IPS-NIHi11 (cell line): ENCODE results near the gene AKAP7.
"Not testable (repeated sequence)": the region's sequence is repeated elsewhere in the genome, so short reads cannot be mapped to it uniquely, and the experiment has no call there.

Experiments
- DNase-seq: peaks from one replicate; pipeline ENCODE4 v3.0.0; 2012; ENCODE audit warnings: mixed read lengths, low spot score

Gene AKAP7

GRCh38 chr6:131255434-131255833 is 120.2 kb downstream of the AKAP7 start:
- no peak for DNase-seq

- DNase-seq = no peak
Measured at GRCh38 chr6:131255911-131256310, 120.6 kb downstream of the AKAP7 start.

- DNase-seq = no peak
Measured at GRCh38 chr6:131257104-131257503, 121.8 kb downstream of the AKAP7 start.

GRCh38 chr6:131258010-131258652 is 122.9 kb downstream of the AKAP7 start:
- DNase-seq = no peak

GRCh38 chr6:131258816-131259476 is 123.7 kb downstream of the AKAP7 start:
- no peak for DNase-seq

- DNase-seq = not testable (repeated sequence)
Measured at GRCh38 chr6:131260960-131261359, 125.7 kb downstream of the AKAP7 start.

- DNase-seq = no peak
Measured at GRCh38 chr6:131262060-131262459, 126.8 kb downstream of the AKAP7 start.

GRCh38 chr6:131265939-131266338 is 130.7 kb downstream of the AKAP7 start:
- no peak for DNase-seq

- no peak for DNase-seq
Measured at GRCh38 chr6:131268303-131268702, 133.0 kb downstream of the AKAP7 start.

- DNase-seq = no peak
Measured at GRCh38 chr6:131269565-131270391, 134.5 kb downstream of the AKAP7 start.

- DNase-seq = no peak
Measured at GRCh38 chr6:131270534-131270933, 135.3 kb downstream of the AKAP7 start.

GRCh38 chr6:131275273-131275672 is 140.0 kb downstream of the AKAP7 start:
- DNase-seq = no peak

- no peak for DNase-seq
Measured at GRCh38 chr6:131277591-131277990, 142.3 kb downstream of the AKAP7 start.

- peak; percentile 66 for DNase-seq
Measured at GRCh38 chr6:131281471-131282270, 146.4 kb downstream of the AKAP7 start.

- no peak for DNase-seq
Measured at GRCh38 chr6:131282365-131282764, 147.1 kb downstream of the AKAP7 start.

- no peak for DNase-seq
Measured at GRCh38 chr6:131283466-131284175, 148.4 kb downstream of the AKAP7 start.

GRCh38 chr6:131285548-131285947 is 150.3 kb downstream of the AKAP7 start:
- DNase-seq = no peak

GRCh38 chr6:131286469-131287040 is 151.3 kb downstream of the AKAP7 start:
- no peak for DNase-seq

GRCh38 chr6:131288214-131288613 is 152.9 kb downstream of the AKAP7 start:
- no peak for DNase-seq

- no peak for DNase-seq
Measured at GRCh38 chr6:131290955-131291354, 155.7 kb downstream of the AKAP7 start.
